Nephron progenitor cell (in vitro differentiated cells): ENCODE measurements around the gene ARHGAP45.
"Not testable (repeated sequence)": the region's sequence is repeated elsewhere in the genome, so short reads cannot be mapped to it uniquely, and the experiment has no call there.

Source experiments
- DNase-seq: peaks from one replicate; pipeline ENCODE4 v3.0.0; 2021
- H3K27ac Mint-ChIP-seq: 2 replicates; pipeline ENCODE4 v1.8.0; 2021; ENCODE audit warnings: mild to moderate bottlenecking, moderate library complexity, mixed read lengths
- H3K27me3 Mint-ChIP-seq: 2 replicates; pipeline ENCODE4 v1.8.0; 2021; ENCODE audit warnings: mild to moderate bottlenecking, low read depth, mixed read lengths; ENCODE audit not compliant: poor library complexity
- H3K36me3 Mint-ChIP-seq: 2 replicates; pipeline ENCODE4 v1.8.0; 2021; ENCODE audit warnings: low read depth, mixed read lengths
- H3K4me1 Mint-ChIP-seq: 2 replicates; pipeline ENCODE4 v1.8.0; 2021; ENCODE audit warnings: mixed read lengths
- H3K4me3 Mint-ChIP-seq: 2 replicates; pipeline ENCODE4 v1.8.0; 2021; ENCODE audit warnings: mild to moderate bottlenecking, moderate library complexity, mixed read lengths
- H3K9me3 Mint-ChIP-seq: 2 replicates; pipeline ENCODE4 v1.8.0; 2021; ENCODE audit warnings: mild to moderate bottlenecking, moderate library complexity, mixed read lengths
- TF ChIP-seq, protein P1 (sequence below): fragments of 200-600 bp; sonication (generic); IDR thresholded peaks from 2 replicates; pipeline ENCODE4 v1.5.0; 2021; ENCODE audit warnings: antibody characterized with exemption

The ARHGAP45 gene

DNA sequence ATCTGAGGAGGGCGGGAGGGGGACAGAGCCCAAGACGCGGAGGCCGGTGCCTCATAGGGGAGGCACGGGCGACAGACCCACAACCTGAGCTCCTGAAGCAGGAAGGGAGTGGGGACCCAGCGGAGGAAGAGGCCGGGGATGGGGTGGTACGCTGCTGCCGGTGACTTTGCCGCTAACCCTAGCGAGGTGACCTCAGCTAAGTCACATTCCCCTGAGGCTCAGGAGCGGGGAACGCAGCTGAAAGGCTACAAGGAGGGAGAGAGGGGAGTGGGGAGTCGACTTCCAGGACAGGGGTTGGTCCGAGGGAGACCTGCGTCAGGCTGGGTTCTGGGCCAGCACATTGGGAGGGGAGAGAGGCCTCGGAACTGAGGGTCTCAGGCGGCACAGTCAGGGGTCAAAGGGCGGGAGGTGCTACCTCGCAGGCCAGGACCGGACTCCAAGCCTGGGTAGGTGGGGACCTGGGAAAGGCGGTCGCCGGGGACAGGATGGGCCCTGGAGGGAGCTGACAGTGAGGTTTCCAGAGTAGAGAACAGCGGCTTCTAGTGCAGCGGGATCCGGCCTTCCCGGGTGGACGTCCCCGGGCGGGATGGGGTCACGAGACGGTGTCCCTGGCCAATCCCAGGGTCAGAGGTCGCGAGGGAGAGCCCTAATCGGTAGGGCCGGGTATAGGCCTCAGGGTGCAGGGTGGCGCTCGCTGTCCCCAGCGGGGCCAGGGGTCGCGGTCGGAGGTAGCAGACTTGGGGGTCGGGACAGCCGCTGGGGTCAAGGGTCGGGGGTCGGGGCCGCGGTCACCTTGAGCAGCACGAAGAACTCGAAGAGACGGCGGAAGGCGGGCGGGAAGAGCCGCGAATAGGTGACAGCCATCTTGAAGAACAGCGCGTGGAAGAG, 46.7 kb upstream of the ARHGAP45 start:
- Mint-ChIP-seq H3K4me1 (peaks cover 40% of the 10 kb centered on the region), H3K36me3 (no peaks in the 10 kb centered on the region), H3K4me3 (peak overlapping the region; percentile 91), H3K9me3 (no peaks in the 10 kb centered on the region), H3K27me3 (no peaks in the 10 kb centered on the region), H3K27ac (peak overlapping the region; percentile 78)
- DNase-seq, result peak; percentile 50
- TF ChIP-seq, protein P1, sequence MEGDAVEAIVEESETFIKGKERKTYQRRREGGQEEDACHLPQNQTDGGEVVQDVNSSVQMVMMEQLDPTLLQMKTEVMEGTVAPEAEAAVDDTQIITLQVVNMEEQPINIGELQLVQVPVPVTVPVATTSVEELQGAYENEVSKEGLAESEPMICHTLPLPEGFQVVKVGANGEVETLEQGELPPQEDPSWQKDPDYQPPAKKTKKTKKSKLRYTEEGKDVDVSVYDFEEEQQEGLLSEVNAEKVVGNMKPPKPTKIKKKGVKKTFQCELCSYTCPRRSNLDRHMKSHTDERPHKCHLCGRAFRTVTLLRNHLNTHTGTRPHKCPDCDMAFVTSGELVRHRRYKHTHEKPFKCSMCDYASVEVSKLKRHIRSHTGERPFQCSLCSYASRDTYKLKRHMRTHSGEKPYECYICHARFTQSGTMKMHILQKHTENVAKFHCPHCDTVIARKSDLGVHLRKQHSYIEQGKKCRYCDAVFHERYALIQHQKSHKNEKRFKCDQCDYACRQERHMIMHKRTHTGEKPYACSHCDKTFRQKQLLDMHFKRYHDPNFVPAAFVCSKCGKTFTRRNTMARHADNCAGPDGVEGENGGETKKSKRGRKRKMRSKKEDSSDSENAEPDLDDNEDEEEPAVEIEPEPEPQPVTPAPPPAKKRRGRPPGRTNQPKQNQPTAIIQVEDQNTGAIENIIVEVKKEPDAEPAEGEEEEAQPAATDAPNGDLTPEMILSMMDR, result no peak

DNA sequence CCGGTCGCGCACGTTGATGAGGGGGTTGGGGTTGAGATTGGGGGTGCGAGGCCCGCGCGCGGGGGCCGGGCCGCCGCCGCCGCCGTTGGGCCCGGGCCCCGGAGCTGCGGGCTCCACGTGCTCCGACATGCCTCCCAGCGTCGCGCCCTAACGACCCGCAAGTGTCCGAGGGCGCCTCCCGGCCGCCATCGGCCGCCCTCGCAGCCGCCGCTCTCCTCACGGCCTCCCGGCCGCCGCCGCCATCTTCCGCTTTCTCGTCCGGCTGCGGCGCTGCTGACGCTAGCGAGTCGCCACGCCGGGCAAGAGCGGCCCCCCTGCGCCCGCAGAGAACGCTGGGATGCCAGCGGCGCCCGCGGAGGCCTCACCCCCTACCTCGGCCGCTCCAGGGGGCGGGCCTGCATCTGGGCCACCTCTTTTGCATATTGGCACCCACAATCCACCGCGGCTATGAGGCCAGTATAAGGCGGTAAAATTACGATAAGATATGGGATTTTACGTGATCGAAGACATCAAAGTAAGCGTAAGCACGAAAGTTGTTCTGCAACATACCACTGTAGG, 46.0 kb upstream of the ARHGAP45 start, which contains the start of gene TMEM259:
Gene TMEM259, minus strand, starts transcription at position 256 of the 558 bp plus-strand sequence. Its CDS starts 127 bp downstream, at position 129.
- H3K4me3 Mint-ChIP-seq, result peak within 1 kb of the TSS; percentile 91
- no peaks in the 10 kb centered on the region for H3K9me3 Mint-ChIP-seq
- peak within 1 kb of the TSS; percentile 100 for H3K27ac Mint-ChIP-seq
- H3K36me3 Mint-ChIP-seq, result no peaks in the 10 kb centered on the region
- peaks cover 35% of the 10 kb centered on the region for H3K4me1 Mint-ChIP-seq
- TF ChIP-seq, protein P1, result no peak
- DNase-seq, result peak; percentile 97
- H3K27me3 Mint-ChIP-seq, result no peaks in the 10 kb centered on the region

DNA sequence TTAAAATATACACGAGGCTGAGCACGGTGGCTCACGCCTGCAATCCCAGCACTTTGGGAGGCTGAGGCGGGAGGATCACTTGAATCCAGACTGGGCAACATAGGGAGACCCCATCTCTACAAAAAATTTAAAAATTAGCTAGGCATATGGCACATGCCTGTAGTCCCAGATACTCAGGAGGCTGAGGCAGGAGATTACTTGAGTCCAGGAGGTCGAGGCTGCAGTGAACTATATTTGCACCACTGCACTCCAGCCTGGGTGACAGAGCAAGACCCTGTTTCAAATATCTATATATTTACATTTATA, 43.1 kb upstream of the ARHGAP45 start:
- H3K4me3 Mint-ChIP-seq, H3K27me3 Mint-ChIP-seq, DNase-seq, H3K36me3 Mint-ChIP-seq, H3K9me3 Mint-ChIP-seq, H3K27ac Mint-ChIP-seq: not testable (repeated sequence)
- peaks cover 16% of the 10 kb centered on the region for H3K4me1 Mint-ChIP-seq

DNA sequence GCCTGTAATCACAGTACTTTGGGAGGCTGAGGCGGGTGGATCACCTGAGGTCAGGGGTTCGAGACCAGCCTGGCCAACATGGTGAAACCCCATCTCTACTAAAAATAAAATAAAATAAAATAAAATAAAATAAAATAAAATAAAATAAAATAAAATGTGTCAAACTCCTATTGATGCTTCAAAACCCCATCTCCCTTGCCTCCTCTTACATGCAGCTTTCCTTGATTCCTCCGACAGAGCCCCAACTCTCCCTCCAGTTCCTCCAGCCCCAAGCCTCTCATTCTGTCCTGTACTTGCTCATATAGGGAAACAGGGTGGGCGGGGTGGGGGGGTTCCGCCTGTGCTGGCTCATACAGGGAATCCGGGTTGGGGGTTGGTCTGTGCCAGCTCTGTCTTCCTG, 41.9 kb upstream of the ARHGAP45 start:
- Mint-ChIP-seq H3K4me1 (peaks cover 13% of the 10 kb centered on the region), H3K4me3 (peak overlapping the region; percentile 43)
- not testable (repeated sequence) for DNase-seq, H3K9me3 Mint-ChIP-seq, H3K36me3 Mint-ChIP-seq, H3K27ac Mint-ChIP-seq, H3K27me3 Mint-ChIP-seq

DNA sequence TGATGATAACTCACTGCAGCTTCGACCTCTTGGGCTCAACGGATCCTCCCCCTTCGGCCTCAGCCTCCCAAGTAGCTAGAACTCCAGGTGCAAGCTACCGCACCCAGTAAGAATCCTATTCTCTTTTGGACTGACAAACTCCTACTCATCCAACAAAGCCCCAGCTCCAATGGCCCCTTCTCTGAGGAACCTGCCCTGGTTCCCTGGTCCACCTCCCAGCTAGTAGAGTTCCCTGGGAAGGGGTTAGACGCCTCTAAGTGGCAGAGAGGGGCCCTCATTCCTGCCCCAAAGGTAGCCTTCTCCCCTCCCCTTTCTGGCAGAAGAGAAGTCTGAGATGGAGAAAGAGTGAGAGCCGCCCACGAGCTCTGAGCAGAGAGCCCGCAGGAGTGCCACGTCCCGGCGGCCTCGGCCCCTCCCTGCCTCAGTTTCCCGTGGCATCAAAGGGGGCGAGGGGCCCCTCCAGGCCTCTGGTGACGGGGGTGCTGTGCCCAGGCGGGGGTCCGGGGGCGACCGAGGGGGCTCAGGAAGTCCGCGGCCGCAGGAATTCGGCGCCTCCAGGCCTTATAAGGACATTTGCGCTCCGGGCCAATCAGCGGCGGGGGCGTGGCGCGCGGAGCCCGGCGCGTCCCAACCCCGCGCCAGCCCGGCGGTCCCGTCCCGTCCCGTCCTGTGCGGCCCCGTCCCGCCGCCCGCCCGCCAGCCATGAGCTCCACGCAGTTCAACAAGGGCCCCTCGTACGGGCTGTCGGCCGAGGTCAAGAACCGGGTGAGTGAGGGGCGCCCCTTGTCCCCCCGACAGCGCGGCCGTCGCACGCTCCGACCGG, 40.8 kb upstream of the ARHGAP45 start, which contains the start of gene CNN2:
Gene CNN2, plus strand, starts transcription at position 649 of the 823 bp plus-strand sequence. Its CDS starts 54 bp downstream, at position 703.
- Mint-ChIP-seq H3K4me1 (peaks cover 18% of the 10 kb centered on the region), H3K27me3 (no peaks in the 10 kb centered on the region), H3K36me3 (peaks cover 9% of the 10 kb centered on the region), H3K4me3 (peak within 1 kb of the TSS; percentile 91), H3K9me3 (no peaks in the 10 kb centered on the region), H3K27ac (peak within 1 kb of the TSS; percentile 97)
- DNase-seq, result peak; percentile 88
- TF ChIP-seq, protein P1, result no peak

DNA sequence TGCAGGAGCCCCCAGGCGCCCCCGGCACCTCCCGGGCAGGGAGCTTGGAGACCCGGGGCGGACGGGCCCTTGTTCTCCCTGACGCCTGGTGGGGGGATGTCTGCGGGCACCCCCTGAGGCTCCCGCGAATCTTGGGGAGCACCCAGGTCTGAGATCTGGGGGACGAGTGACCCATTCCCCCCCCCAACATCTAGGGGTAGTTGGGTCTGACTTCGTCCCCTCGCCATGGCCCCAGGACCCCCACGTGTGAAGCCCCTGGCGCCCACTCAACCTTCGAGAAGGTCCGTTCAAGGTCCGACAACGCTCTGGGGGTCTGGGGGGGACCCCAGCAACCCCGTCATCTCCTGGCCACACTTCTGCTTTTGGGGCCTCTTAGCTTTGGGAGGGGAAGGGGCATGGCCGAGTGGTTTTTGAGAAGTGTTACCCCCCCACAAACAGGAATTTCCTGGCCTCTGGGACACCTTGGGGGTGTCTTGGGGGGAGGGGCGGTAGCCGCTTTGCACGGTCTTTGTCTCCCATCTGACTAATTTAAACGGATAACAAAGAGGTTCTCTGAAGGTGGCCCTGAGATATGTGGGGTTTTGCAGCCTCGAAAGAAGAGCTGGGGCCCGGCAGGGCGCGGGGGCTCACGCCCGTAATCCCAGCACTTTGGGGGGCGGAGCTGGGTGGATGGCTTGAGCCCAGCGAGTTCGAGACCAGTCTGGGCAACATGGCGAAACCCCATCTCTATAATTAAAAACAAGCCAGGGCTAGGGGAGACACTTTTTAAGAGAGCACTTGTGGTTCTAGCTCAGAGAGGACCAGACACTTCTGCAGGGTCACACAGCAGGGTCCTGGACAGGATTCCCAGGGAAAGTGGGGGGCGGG, 40.0 kb upstream of the ARHGAP45 start:
- TF ChIP-seq, protein P1, result no peak
- Mint-ChIP-seq H3K27ac (peak overlapping the region; percentile 61), H3K4me1 (peaks cover 18% of the 10 kb centered on the region), H3K27me3 (no peaks in the 10 kb centered on the region), H3K36me3 (peaks cover 10% of the 10 kb centered on the region), H3K4me3 (peak overlapping the region; percentile 91), H3K9me3 (no peaks in the 10 kb centered on the region)
- DNase-seq, result no peak
